ENCODE measurements around the gene SLX1A. TPM values are rescaled to one million over a fixed set of nuclear protein-coding genes. Genes with fewer than 3 reads are reported as not detected.
A peak's percentile ranks its signal among the peaks of the same experiment; 100 is the strongest.
"Not testable (repeated sequence)": the region's sequence is repeated elsewhere in the genome, so short reads cannot be mapped to it uniquely, and the experiment has no call there.

The SLX1A gene
- total and polyA plus RNA-seq, 7 experiments from 2014 or later = 36.4 to 84.5 (median 43.4) TPM

GRCh38 chr16:30168746-30169145 is 24.9 kb upstream of the SLX1A start:
- CTCF ChIA-PET; ATAC-seq; H3K4me1 ChIP-seq (ENCODE audit: control insufficient read depth in 2 of 2, insufficient read depth in 2 of 2, low read length in 2 of 2); H3K27ac Mint-ChIP-seq; H3K27me3 ChIP-seq (ENCODE audit: control insufficient read depth in 2 of 2, insufficient read depth in 2 of 2, low read length in 2 of 2); intact Hi-C loops (cut with micrococcal nuclease); H3K36me3 ChIP-seq (ENCODE audit: control insufficient read depth in 2 of 3, insufficient read depth in 3 of 3, low read length in 3 of 3); H3K9me3 Mint-ChIP-seq; H3K9me3 ChIP-seq (ENCODE audit: control insufficient read depth in 2 of 3, low read length in 3 of 3); DNase-seq; H3K4me3 Mint-ChIP-seq; H3K27me3 Mint-ChIP-seq; H3K36me3 Mint-ChIP-seq; POLR2A ChIA-PET; H3K4me3 ChIP-seq (ENCODE audit: low read length); H3K27ac ChIP-seq (ENCODE audit: low read depth, low read length): not testable (repeated sequence)
- peaks cover 20 to 33% (median 28%) of the 10 kb centered on the region in 7 donors for H3K4me1 Mint-ChIP-seq

GRCh38 chr16:30169416-30169815 is 24.3 kb upstream of the SLX1A start:
- H3K9me3 ChIP-seq (ENCODE audit: control insufficient read depth in 2 of 3, low read length in 3 of 3); ATAC-seq; H3K9me3 Mint-ChIP-seq; H3K36me3 Mint-ChIP-seq; CTCF ChIA-PET; H3K27ac ChIP-seq (ENCODE audit: low read depth, low read length); H3K4me3 ChIP-seq (ENCODE audit: low read length); DNase-seq; H3K4me1 ChIP-seq (ENCODE audit: control insufficient read depth in 2 of 2, insufficient read depth in 2 of 2, low read length in 2 of 2); H3K27me3 ChIP-seq (ENCODE audit: control insufficient read depth in 2 of 2, insufficient read depth in 2 of 2, low read length in 2 of 2); H3K4me3 Mint-ChIP-seq; H3K27ac Mint-ChIP-seq; H3K27me3 Mint-ChIP-seq; POLR2A ChIA-PET; H3K36me3 ChIP-seq (ENCODE audit: control insufficient read depth in 2 of 3, insufficient read depth in 3 of 3, low read length in 3 of 3); intact Hi-C loops (cut with micrococcal nuclease): not testable (repeated sequence)
- H3K4me1 Mint-ChIP-seq = peaks cover 20 to 33% (median 26%) of the 10 kb centered on the region in 7 donors

GRCh38 chr16:30170145-30170544 is 23.5 kb upstream of the SLX1A start:
- H3K4me1 Mint-ChIP-seq = peaks cover 14 to 26% (median 23%) of the 10 kb centered on the region in 7 donors
- H3K27me3 ChIP-seq (ENCODE audit: control insufficient read depth in 2 of 2, insufficient read depth in 2 of 2, low read length in 2 of 2); H3K27ac ChIP-seq (ENCODE audit: low read depth, low read length); H3K36me3 ChIP-seq (ENCODE audit: control insufficient read depth in 2 of 3, insufficient read depth in 3 of 3, low read length in 3 of 3); H3K4me3 ChIP-seq (ENCODE audit: low read length); H3K4me3 Mint-ChIP-seq; intact Hi-C loops (cut with micrococcal nuclease); H3K9me3 ChIP-seq (ENCODE audit: control insufficient read depth in 2 of 3, low read length in 3 of 3); H3K27me3 Mint-ChIP-seq; H3K36me3 Mint-ChIP-seq; DNase-seq; H3K27ac Mint-ChIP-seq; H3K9me3 Mint-ChIP-seq; H3K4me1 ChIP-seq (ENCODE audit: control insufficient read depth in 2 of 2, insufficient read depth in 2 of 2, low read length in 2 of 2); POLR2A ChIA-PET; CTCF ChIA-PET; ATAC-seq: not testable (repeated sequence)

DNA sequence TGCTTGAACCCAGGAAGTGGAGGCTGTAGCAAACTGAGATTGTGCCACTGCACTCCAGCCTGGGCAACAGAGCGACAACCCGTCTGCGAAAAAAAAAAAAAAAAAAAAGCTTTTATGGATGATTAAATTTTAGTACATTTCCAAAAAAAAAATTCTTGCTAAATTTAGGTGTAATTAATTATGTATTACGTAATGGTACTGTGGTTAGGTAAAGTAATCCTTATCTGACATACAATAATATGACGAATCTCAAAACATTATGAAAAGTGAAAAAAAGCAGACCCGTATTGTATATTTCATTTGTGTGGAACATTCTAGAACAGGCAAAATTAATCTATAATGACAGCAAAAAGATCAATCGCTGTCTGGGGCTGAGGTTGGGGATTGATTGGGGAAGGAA is 20.6 kb upstream of the SLX1A start:
- Histone ChIP-seq H3K27ac (ENCODE audit: low read depth, low read length) (no peak overlapping the region), H3K4me3 (ENCODE audit: low read length) (no peak overlapping the region), H3K4me1 (ENCODE audit: control insufficient read depth in 2 of 2, insufficient read depth in 2 of 2, low read length in 2 of 2) (no peaks in the 10 kb centered on the region), H3K27me3 (ENCODE audit: control insufficient read depth in 2 of 2, insufficient read depth in 2 of 2, low read length in 2 of 2) (no peaks in the 10 kb centered on the region), H3K9me3 (ENCODE audit: control insufficient read depth in 2 of 3, low read length in 3 of 3) (no peaks in the 10 kb centered on the region), H3K36me3 (ENCODE audit: control insufficient read depth in 2 of 3, insufficient read depth in 3 of 3, low read length in 3 of 3) (no peaks in the 10 kb centered on the region)
- no peak for ATAC-seq
- ChIA-PET POLR2A (interaction anchor here (0.6 to 0.7 kb wide), 2 partner anchors 69 to 361 kb away, joined by 3 to 4 read pairs; no protein-coding TSS in a partner anchor), CTCF (no interaction called here)
- DNase-seq = no peak
- Mint-ChIP-seq H3K27me3 (no peaks in the 10 kb centered on the region), H3K36me3 (no peaks in the 10 kb centered on the region), H3K4me3 (no peak overlapping the region), H3K4me1 (peaks cover 0 to 3% (median 0%) of the 10 kb centered on the region in 7 donors), H3K9me3 (peaks cover 0 to 2% (median 0%) of the 10 kb centered on the region in 11 donors), H3K27ac (no peak overlapping the region)
- intact Hi-C loops (cut with micrococcal nuclease) = no loop called here

DNA sequence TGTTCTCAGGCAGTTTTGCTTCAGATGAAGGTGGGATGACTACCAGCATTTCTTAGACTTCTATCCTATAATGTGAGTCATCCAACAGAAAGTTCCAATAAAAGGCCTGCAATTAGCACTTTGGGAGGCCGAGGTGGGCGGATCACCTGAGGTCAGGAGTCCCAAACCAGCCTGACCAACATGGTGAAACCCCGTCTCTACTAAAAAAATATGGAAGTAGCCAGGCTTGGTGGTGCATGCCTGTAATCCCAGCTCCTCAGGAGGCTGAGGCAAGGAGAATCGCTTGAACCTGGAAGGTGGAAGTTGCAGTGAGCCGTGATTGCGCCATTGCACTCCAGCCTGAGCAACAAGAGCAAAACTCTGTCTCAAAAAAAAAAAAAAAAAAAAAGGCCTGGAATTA is 16.8 kb upstream of the SLX1A start:
- ATAC-seq; H3K4me1 ChIP-seq (ENCODE audit: control insufficient read depth in 2 of 2, insufficient read depth in 2 of 2, low read length in 2 of 2); H3K4me1 Mint-ChIP-seq; H3K9me3 Mint-ChIP-seq; H3K4me3 Mint-ChIP-seq; H3K4me3 ChIP-seq (ENCODE audit: low read length); H3K27ac ChIP-seq (ENCODE audit: low read depth, low read length); H3K36me3 Mint-ChIP-seq; CTCF ChIA-PET; DNase-seq; H3K36me3 ChIP-seq (ENCODE audit: control insufficient read depth in 2 of 3, insufficient read depth in 3 of 3, low read length in 3 of 3); H3K27me3 ChIP-seq (ENCODE audit: control insufficient read depth in 2 of 2, insufficient read depth in 2 of 2, low read length in 2 of 2); intact Hi-C loops (cut with micrococcal nuclease); H3K9me3 ChIP-seq (ENCODE audit: control insufficient read depth in 2 of 3, low read length in 3 of 3); H3K27me3 Mint-ChIP-seq: not testable (repeated sequence)
- H3K27ac Mint-ChIP-seq = peak overlapping the region in 1 of 9 donors; percentile 38
- POLR2A ChIA-PET = interaction anchor here (0.7 kb wide), 1 partner anchor 85 kb away, joined by 6 read pairs; no protein-coding TSS in a partner anchor

- H3K27ac Mint-ChIP-seq = no peak overlapping the region
- POLR2A ChIA-PET = interaction anchor here (0.5 to 1.5 kb wide), 5 partner anchors 8 to 353 kb away, joined by 3 to 5 read pairs (median 3); no protein-coding TSS in a partner anchor
- no peaks in the 10 kb centered on the region for H3K9me3 Mint-ChIP-seq
Measured at GRCh38 chr16:30179195-30179594, 14.5 kb upstream of the SLX1A start.

GRCh38 chr16:30179931-30180330 is 13.7 kb upstream of the SLX1A start:
- intact Hi-C loops (cut with micrococcal nuclease) = no loop called here
- no peaks in the 10 kb centered on the region for H3K9me3 Mint-ChIP-seq
- H3K27ac Mint-ChIP-seq = peak overlapping the region in 3 of 9 donors; percentile 5 to 30 (median 22)
- Histone ChIP-seq H3K4me3 (ENCODE audit: low read length) (no peak overlapping the region), H3K36me3 (ENCODE audit: control insufficient read depth in 2 of 3, insufficient read depth in 3 of 3, low read length in 3 of 3) (peaks cover 0 to 10% (median 8%) of the 10 kb centered on the region in 3 experiments), H3K27ac (ENCODE audit: low read depth, low read length) (no peak overlapping the region), H3K9me3 (ENCODE audit: control insufficient read depth in 2 of 3, low read length in 3 of 3) (no peaks in the 10 kb centered on the region), H3K27me3 (ENCODE audit: control insufficient read depth in 2 of 2, insufficient read depth in 2 of 2, low read length in 2 of 2) (no peaks in the 10 kb centered on the region), H3K4me1 (ENCODE audit: control insufficient read depth in 2 of 2, insufficient read depth in 2 of 2, low read length in 2 of 2) (peaks cover 9% of the 10 kb centered on the region in 2 donors)
- H3K27me3 Mint-ChIP-seq = no peaks in the 10 kb centered on the region
- ChIA-PET POLR2A (interaction anchor here (0.6 to 1.5 kb wide), 4 partner anchors 65 to 371 kb away, joined by 3 to 8 read pairs (median 4); no protein-coding TSS in a partner anchor), CTCF (interaction anchor here (0.6 to 1.0 kb wide), 4 partner anchors 78 to 482 kb away, joined by 3 to 4 read pairs (median 3); no protein-coding TSS in a partner anchor)
- ATAC-seq = no peak
- peaks cover 8 to 17% (median 14%) of the 10 kb centered on the region in 7 donors for H3K4me1 Mint-ChIP-seq
- H3K36me3 Mint-ChIP-seq = peaks cover 0 to 11% (median 9%) of the 10 kb centered on the region in 5 donors
- no peak for DNase-seq
- no peak overlapping the region for H3K4me3 Mint-ChIP-seq

More at GRCh38 chr16:30179195-30179594, 14.5 kb upstream of the SLX1A start:
- CTCF ChIA-PET = interaction anchor here (0.6 kb wide), 1 partner anchor 83 kb away, joined by 3 read pairs; no protein-coding TSS in a partner anchor
- intact Hi-C loops (cut with micrococcal nuclease) = no loop called here
- Histone ChIP-seq H3K9me3 (ENCODE audit: control insufficient read depth in 2 of 3, low read length in 3 of 3) (no peaks in the 10 kb centered on the region), H3K4me1 (ENCODE audit: control insufficient read depth in 2 of 2, insufficient read depth in 2 of 2, low read length in 2 of 2) (peaks cover 9% of the 10 kb centered on the region in 2 donors), H3K27ac (ENCODE audit: low read depth, low read length) (no peak overlapping the region), H3K36me3 (ENCODE audit: control insufficient read depth in 2 of 3, insufficient read depth in 3 of 3, low read length in 3 of 3) (peaks cover 0 to 3% (median 2%) of the 10 kb centered on the region in 3 experiments), H3K27me3 (ENCODE audit: control insufficient read depth in 2 of 2, insufficient read depth in 2 of 2, low read length in 2 of 2) (no peaks in the 10 kb centered on the region), H3K4me3 (ENCODE audit: low read length) (no peak overlapping the region)
- ATAC-seq = no peak
- Mint-ChIP-seq H3K27me3 (no peaks in the 10 kb centered on the region), H3K4me1 (peaks cover 5 to 16% (median 14%) of the 10 kb centered on the region in 7 donors), H3K4me3 (no peak overlapping the region), H3K36me3 (peaks cover 0 to 4% (median 1%) of the 10 kb centered on the region in 5 donors)
- no peak for DNase-seq
